ENCODE measurements around the gene NEBL.

The NEBL gene

GRCh38 chr10:20748551-20748950, 148.6 kb downstream of the NEBL start:
- H3K9ac ChIP-seq (ENCODE audit: low read length) = no peak overlapping the region
- H3K4me3 ChIP-seq (ENCODE audit: insufficient read depth in 1 of 2, low read depth in 1 of 2, low read length in 2 of 2) = no peak overlapping the region
- no peak overlapping the region for H3K4ac ChIP-seq (ENCODE audit: low read depth in 1 of 2, low read length in 2 of 2)
- no peak for DNase-seq
- no peak overlapping the region for H4K8ac ChIP-seq (ENCODE audit: low read length)
- no peak overlapping the region for H2BK5ac ChIP-seq (ENCODE audit: low read depth, low read length, poor library complexity, severe bottlenecking)
- H3K23ac ChIP-seq (ENCODE audit: low read length in 2 of 2) = no peak overlapping the region
- no peaks in the 10 kb centered on the region for H3K79me1 ChIP-seq (replicated peaks; ENCODE audit: low read length, poor library complexity, severe bottlenecking)
- H3K9me3 ChIP-seq (ENCODE audit: control insufficient read depth, low read length) = peaks cover 29% of the 10 kb centered on the region
- no peak overlapping the region for H2BK120ac ChIP-seq (ENCODE audit: low read depth, low read length)
- no peak overlapping the region for H4K91ac ChIP-seq (ENCODE audit: low read length)
- no peaks in the 10 kb centered on the region for H3K4me1 ChIP-seq (ENCODE audit: control insufficient read depth, insufficient read depth, low read depth, low read length)
- H2AK5ac ChIP-seq (ENCODE audit: low read length, severe bottlenecking) = no peak overlapping the region
- H3K27ac ChIP-seq (ENCODE audit: low read length, poor library complexity, severe bottlenecking) = no peak overlapping the region
- H3K4me2 ChIP-seq (ENCODE audit: low read length, poor library complexity, severe bottlenecking) = no peak overlapping the region
- no peak overlapping the region for H2BK12ac ChIP-seq (ENCODE audit: low read length in 2 of 2)
- 50% methylated on average over 1 of the region's 2 CpGs for WGBS
- no peaks in the 10 kb centered on the region for H3K27me3 ChIP-seq (ENCODE audit: control insufficient read depth in 1 of 2, insufficient read depth in 1 of 2, low read length in 2 of 2)
- no peak overlapping the region for H3K18ac ChIP-seq (ENCODE audit: low read depth in 1 of 2, low read length in 2 of 2)
- H3K14ac ChIP-seq (ENCODE audit: low read length in 2 of 2) = no peak overlapping the region
- no peak overlapping the region for H2AFZ ChIP-seq (ENCODE audit: low read depth, low read length)
- H2BK15ac ChIP-seq (ENCODE audit: low read depth, poor library complexity, severe bottlenecking) = no peak overlapping the region
- H3K36me3 ChIP-seq (ENCODE audit: control insufficient read depth in 1 of 2, insufficient read depth in 2 of 2, low read depth in 1 of 2, low read length in 2 of 2) = no peaks in the 10 kb centered on the region

GRCh38 chr10:20747782-20748181, 149.3 kb downstream of the NEBL start:
- no peak overlapping the region for H4K8ac ChIP-seq (ENCODE audit: low read length)
- H3K23ac ChIP-seq (ENCODE audit: low read length in 2 of 2) = no peak overlapping the region
- DNase-seq = no peak
- H2BK12ac ChIP-seq (ENCODE audit: low read length in 2 of 2) = no peak overlapping the region
- H2BK15ac ChIP-seq (ENCODE audit: low read depth, poor library complexity, severe bottlenecking) = no peak overlapping the region
- no peaks in the 10 kb centered on the region for H3K36me3 ChIP-seq (ENCODE audit: control insufficient read depth in 1 of 2, insufficient read depth in 2 of 2, low read depth in 1 of 2, low read length in 2 of 2)
- no peak overlapping the region for H3K4ac ChIP-seq (ENCODE audit: low read depth in 1 of 2, low read length in 2 of 2)
- H3K14ac ChIP-seq (ENCODE audit: low read length in 2 of 2) = no peak overlapping the region
- H4K91ac ChIP-seq (ENCODE audit: low read length) = no peak overlapping the region
- peaks cover 29% of the 10 kb centered on the region for H3K9me3 ChIP-seq (ENCODE audit: control insufficient read depth, low read length)
- no peak overlapping the region for H2BK120ac ChIP-seq (ENCODE audit: low read depth, low read length)
- no peak overlapping the region for H2AFZ ChIP-seq (ENCODE audit: low read depth, low read length)
- H3K27me3 ChIP-seq (ENCODE audit: control insufficient read depth in 1 of 2, insufficient read depth in 1 of 2, low read length in 2 of 2) = no peaks in the 10 kb centered on the region
- no peak overlapping the region for H3K27ac ChIP-seq (ENCODE audit: low read length, poor library complexity, severe bottlenecking)
- H2AK5ac ChIP-seq (ENCODE audit: low read length, severe bottlenecking) = no peak overlapping the region
- no peak overlapping the region for H2BK5ac ChIP-seq (ENCODE audit: low read depth, low read length, poor library complexity, severe bottlenecking)
- no peak overlapping the region for H3K18ac ChIP-seq (ENCODE audit: low read depth in 1 of 2, low read length in 2 of 2)
- no peaks in the 10 kb centered on the region for H3K4me1 ChIP-seq (ENCODE audit: control insufficient read depth, insufficient read depth, low read depth, low read length)
- H3K79me1 ChIP-seq (replicated peaks; ENCODE audit: low read length, poor library complexity, severe bottlenecking) = no peaks in the 10 kb centered on the region
- H3K9ac ChIP-seq (ENCODE audit: low read length) = no peak overlapping the region
- H3K4me3 ChIP-seq (ENCODE audit: insufficient read depth in 1 of 2, low read depth in 1 of 2, low read length in 2 of 2) = no peak overlapping the region
- H3K4me2 ChIP-seq (ENCODE audit: low read length, poor library complexity, severe bottlenecking) = no peak overlapping the region

GRCh38 chr10:20746856-20747255, 150.3 kb downstream of the NEBL start:
- Histone ChIP-seq H2BK15ac (ENCODE audit: low read depth, poor library complexity, severe bottlenecking) (no peak overlapping the region), H3K9ac (ENCODE audit: low read length) (no peak overlapping the region), H2AFZ (ENCODE audit: low read depth, low read length) (no peak overlapping the region), H2BK120ac (ENCODE audit: low read depth, low read length) (no peak overlapping the region), H2BK5ac (ENCODE audit: low read depth, low read length, poor library complexity, severe bottlenecking) (no peak overlapping the region), H4K91ac (ENCODE audit: low read length) (no peak overlapping the region), H3K4me2 (ENCODE audit: low read length, poor library complexity, severe bottlenecking) (no peak overlapping the region), H3K4me3 (ENCODE audit: insufficient read depth in 1 of 2, low read depth in 1 of 2, low read length in 2 of 2) (no peak overlapping the region), H3K4ac (ENCODE audit: low read depth in 1 of 2, low read length in 2 of 2) (no peak overlapping the region), H3K9me3 (ENCODE audit: control insufficient read depth, low read length) (peaks cover 29% of the 10 kb centered on the region), H3K79me1 (replicated peaks; ENCODE audit: low read length, poor library complexity, severe bottlenecking) (no peaks in the 10 kb centered on the region), H3K27ac (ENCODE audit: low read length, poor library complexity, severe bottlenecking) (no peak overlapping the region), H3K18ac (ENCODE audit: low read depth in 1 of 2, low read length in 2 of 2) (no peak overlapping the region), H3K14ac (ENCODE audit: low read length in 2 of 2) (no peak overlapping the region), H3K27me3 (ENCODE audit: control insufficient read depth in 1 of 2, insufficient read depth in 1 of 2, low read length in 2 of 2) (no peaks in the 10 kb centered on the region), H3K36me3 (ENCODE audit: control insufficient read depth in 1 of 2, insufficient read depth in 2 of 2, low read depth in 1 of 2, low read length in 2 of 2) (no peaks in the 10 kb centered on the region), H4K8ac (ENCODE audit: low read length) (no peak overlapping the region), H3K23ac (ENCODE audit: low read length in 2 of 2) (no peak overlapping the region), H3K4me1 (ENCODE audit: control insufficient read depth, insufficient read depth, low read depth, low read length) (no peaks in the 10 kb centered on the region), H2BK12ac (ENCODE audit: low read length in 2 of 2) (no peak overlapping the region), H2AK5ac (ENCODE audit: low read length, severe bottlenecking) (no peak overlapping the region)
- no peak for DNase-seq
- WGBS = 92% methylated on average over 7 of the region's 7 CpGs

- Histone ChIP-seq H2BK120ac (ENCODE audit: low read depth, low read length) (no peak overlapping the region), H2BK15ac (ENCODE audit: low read depth, poor library complexity, severe bottlenecking) (no peak overlapping the region), H3K4ac (ENCODE audit: low read depth in 1 of 2, low read length in 2 of 2) (no peak overlapping the region), H3K36me3 (ENCODE audit: control insufficient read depth in 1 of 2, insufficient read depth in 2 of 2, low read depth in 1 of 2, low read length in 2 of 2) (no peaks in the 10 kb centered on the region), H3K9ac (ENCODE audit: low read length) (no peak overlapping the region), H3K18ac (ENCODE audit: low read depth in 1 of 2, low read length in 2 of 2) (no peak overlapping the region), H3K79me1 (replicated peaks; ENCODE audit: low read length, poor library complexity, severe bottlenecking) (no peaks in the 10 kb centered on the region), H2BK5ac (ENCODE audit: low read depth, low read length, poor library complexity, severe bottlenecking) (no peak overlapping the region), H3K4me2 (ENCODE audit: low read length, poor library complexity, severe bottlenecking) (no peak overlapping the region), H3K14ac (ENCODE audit: low read length in 2 of 2) (no peak overlapping the region), H2AK5ac (ENCODE audit: low read length, severe bottlenecking) (no peak overlapping the region), H3K27me3 (ENCODE audit: control insufficient read depth in 1 of 2, insufficient read depth in 1 of 2, low read length in 2 of 2) (no peaks in the 10 kb centered on the region), H4K8ac (ENCODE audit: low read length) (no peak overlapping the region), H4K91ac (ENCODE audit: low read length) (no peak overlapping the region), H3K27ac (ENCODE audit: low read length, poor library complexity, severe bottlenecking) (no peak overlapping the region), H2AFZ (ENCODE audit: low read depth, low read length) (no peak overlapping the region), H2BK12ac (ENCODE audit: low read length in 2 of 2) (no peak overlapping the region), H3K4me1 (ENCODE audit: control insufficient read depth, insufficient read depth, low read depth, low read length) (no peaks in the 10 kb centered on the region), H3K23ac (ENCODE audit: low read length in 2 of 2) (no peak overlapping the region), H3K4me3 (ENCODE audit: insufficient read depth in 1 of 2, low read depth in 1 of 2, low read length in 2 of 2) (no peak overlapping the region), H3K9me3 (ENCODE audit: control insufficient read depth, low read length) (peaks cover 26% of the 10 kb centered on the region)
- 81% methylated on average over 7 of the region's 7 CpGs for WGBS
- DNase-seq = no peak
Measured at GRCh38 chr10:20745556-20746375, 151.3 kb downstream of the NEBL start.

Data from mesenchymal stem cell (in vitro differentiated cells and primary cell).